ENCODE measurements around the gene FOXP1. TPM values are rescaled to one million over a fixed set of nuclear protein-coding genes. Genes with fewer than 3 reads are reported as not detected.

FOXP1 gene
- total RNA-seq, 2 donors from 2014 or later, result 41.7 to 94.3 TPM

- no peaks in the 10 kb centered on the region for H3K36me3 ChIP-seq (ENCODE audit: control insufficient read depth, insufficient read depth, low read length)
- no peak overlapping the region for H3K27ac ChIP-seq (ENCODE audit: low read depth, low read length)
- H3K9me3 ChIP-seq (ENCODE audit: control insufficient read depth, low read length), result no peaks in the 10 kb centered on the region
- Mint-ChIP-seq H3K9me3 (no peaks in the 10 kb centered on the region), H3K4me3 (no peak overlapping the region), H3K27me3 (ENCODE audit: insufficient read depth) (no peaks in the 10 kb centered on the region), H3K36me3 (ENCODE audit: low read depth) (peaks cover 25% of the 10 kb centered on the region), H3K27ac (no peak overlapping the region), H3K4me1 (peaks cover 62% of the 10 kb centered on the region)
- H3K9ac ChIP-seq (ENCODE audit: extremely low read depth, low read length, poor library complexity, severe bottlenecking), result no peak overlapping the region
- DNase-seq, result no peak
- TF ChIP-seq CTCF (conservative IDR thresholded peaks at IDR 0.05), result no peak
- WGBS, 2 experiments (ENCODE audit: insufficient coverage in 1 of 2, insufficient read length in 1 of 2), result 74 to 85% methylated on average over 3 to 4 of the region's 4 CpGs
- H3K27me3 ChIP-seq (ENCODE audit: control insufficient read depth, insufficient read depth, low read length, poor library complexity, severe bottlenecking), result no peaks in the 10 kb centered on the region
- H3K4me3 ChIP-seq (ENCODE audit: low read length), result no peak overlapping the region
- peaks cover 9% of the 10 kb centered on the region for H3K4me1 ChIP-seq (ENCODE audit: control insufficient read depth, insufficient read depth, low read length)
Observed at GRCh38 chr3:71300951-71301393, 282.6 kb downstream of the FOXP1 start.

GRCh38 chr3:71299160-71299559 is 284.4 kb downstream of the FOXP1 start:
- Histone ChIP-seq H3K4me1 (ENCODE audit: control insufficient read depth, insufficient read depth, low read length) (peaks cover 5% of the 10 kb centered on the region), H3K27me3 (ENCODE audit: control insufficient read depth, insufficient read depth, low read length, poor library complexity, severe bottlenecking) (no peaks in the 10 kb centered on the region), H3K27ac (ENCODE audit: low read depth, low read length) (no peak overlapping the region), H3K9me3 (ENCODE audit: control insufficient read depth, low read length) (no peaks in the 10 kb centered on the region), H3K36me3 (ENCODE audit: control insufficient read depth, insufficient read depth, low read length) (no peaks in the 10 kb centered on the region), H3K4me3 (ENCODE audit: low read length) (no peak overlapping the region), H3K9ac (ENCODE audit: extremely low read depth, low read length, poor library complexity, severe bottlenecking) (no peak overlapping the region)
- Mint-ChIP-seq H3K4me3 (no peak overlapping the region), H3K4me1 (peaks cover 49% of the 10 kb centered on the region), H3K27ac (no peak overlapping the region), H3K9me3 (no peaks in the 10 kb centered on the region), H3K27me3 (ENCODE audit: insufficient read depth) (no peaks in the 10 kb centered on the region), H3K36me3 (ENCODE audit: low read depth) (peaks cover 36% of the 10 kb centered on the region)
- no peak for DNase-seq
- 92 to 95% methylated on average over 4 to 5 of the region's 5 CpGs for WGBS, 2 experiments (ENCODE audit: insufficient coverage in 1 of 2, insufficient read length in 1 of 2)
- no peak for TF ChIP-seq CTCF (conservative IDR thresholded peaks at IDR 0.05)

DNA sequence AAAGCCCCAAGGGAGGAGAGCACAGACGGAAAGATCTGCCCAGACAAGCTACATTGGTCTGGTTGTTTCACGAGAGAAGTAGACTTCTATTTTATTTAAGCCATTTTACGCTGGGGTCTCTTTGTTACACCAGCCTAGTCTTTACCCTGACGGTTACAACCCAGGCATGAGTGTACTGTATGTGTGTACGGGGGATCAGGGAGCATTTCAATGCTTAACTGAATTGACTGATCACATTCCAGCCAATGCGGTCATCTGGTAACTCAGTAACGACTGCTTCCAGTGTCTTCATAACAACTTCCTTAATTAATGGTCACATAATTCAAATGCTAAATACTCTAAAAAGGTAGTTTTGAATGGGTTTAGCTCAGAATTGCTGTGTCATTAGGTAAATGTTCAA is 288.6 kb downstream of the FOXP1 start:
- no peak for TF ChIP-seq CTCF (conservative IDR thresholded peaks at IDR 0.05)
- H3K9ac ChIP-seq (ENCODE audit: extremely low read depth, low read length, poor library complexity, severe bottlenecking), result no peak overlapping the region
- H3K4me3 Mint-ChIP-seq, result no peak overlapping the region
- H3K27ac ChIP-seq (ENCODE audit: low read depth, low read length), result no peak overlapping the region
- DNase-seq, result no peak
- no peak overlapping the region for H3K27ac Mint-ChIP-seq
- H3K4me3 ChIP-seq (ENCODE audit: low read length), result no peak overlapping the region
- H3K9me3 ChIP-seq (ENCODE audit: control insufficient read depth, low read length), result no peaks in the 10 kb centered on the region
- H3K4me1 ChIP-seq (ENCODE audit: control insufficient read depth, insufficient read depth, low read length), result no peaks in the 10 kb centered on the region
- peaks cover 13% of the 10 kb centered on the region for H3K4me1 Mint-ChIP-seq
- H3K9me3 Mint-ChIP-seq, result no peaks in the 10 kb centered on the region
- WGBS, 2 experiments (ENCODE audit: insufficient coverage in 1 of 2, insufficient read length in 1 of 2), result 87 to 95% methylated on average over 3 to 6 of the region's 7 CpGs
- H3K27me3 ChIP-seq (ENCODE audit: control insufficient read depth, insufficient read depth, low read length, poor library complexity, severe bottlenecking), result no peaks in the 10 kb centered on the region
- H3K27me3 Mint-ChIP-seq (ENCODE audit: insufficient read depth), result no peaks in the 10 kb centered on the region
- no peaks in the 10 kb centered on the region for H3K36me3 ChIP-seq (ENCODE audit: control insufficient read depth, insufficient read depth, low read length)
- H3K36me3 Mint-ChIP-seq (ENCODE audit: low read depth), result peaks cover 54% of the 10 kb centered on the region
